Trophoblast cell (in vitro differentiated cells and primary cell): ENCODE data around the gene CHST9.
A peak's percentile ranks its signal among the peaks of the same experiment; 100 is the strongest.

Experiments used
- DNase-seq, 2 donors: peaks; one replicate each; pipeline ENCODE4 v3.0.0-alpha.2; 2016
- H2AFZ ChIP-seq: 2 replicates; pipeline ENCODE4 v1.6.1; 2013; ENCODE audit warnings: low read length, moderate library complexity, mild to moderate bottlenecking; ENCODE audit not compliant: insufficient read depth, poor library complexity
- H2AK5ac ChIP-seq: 2 replicates; pipeline ENCODE4 v1.6.1; 2013; ENCODE audit warnings: mild to moderate bottlenecking, low read length
- H2BK120ac ChIP-seq: 2 replicates; pipeline ENCODE4 v1.6.1; 2013; ENCODE audit warnings: low read length, mild to moderate bottlenecking, moderate library complexity; ENCODE audit not compliant: insufficient read depth, poor library complexity
- H2BK12ac ChIP-seq: 2 replicates; pipeline ENCODE4 v1.6.1; 2013; ENCODE audit warnings: mild to moderate bottlenecking, low read length, moderate library complexity
- H2BK5ac ChIP-seq: 2 replicates; pipeline ENCODE4 v1.6.1; 2013; ENCODE audit warnings: low read length, low read depth, moderate library complexity, mild to moderate bottlenecking; ENCODE audit not compliant: poor library complexity
- H3K14ac ChIP-seq: 2 replicates; pipeline ENCODE4 v1.6.1; 2013; ENCODE audit warnings: mild to moderate bottlenecking, low read length
- H3K18ac ChIP-seq: 2 replicates; pipeline ENCODE4 v1.6.1; 2013; ENCODE audit warnings: mild to moderate bottlenecking, low read length
- H3K23ac ChIP-seq: 2 replicates; pipeline ENCODE4 v1.6.1; 2013; ENCODE audit warnings: low read length
- H3K27ac ChIP-seq: 2 replicates; pipeline ENCODE4 v1.5.1; 2013; ENCODE audit warnings: low read depth, mild to moderate bottlenecking, inconsistent platforms, low read length, moderate library complexity
- H3K27me3 ChIP-seq: 2 replicates; pipeline ENCODE4 v1.6.1; 2013; ENCODE audit warnings: inconsistent platforms, mild to moderate bottlenecking, low read length, moderate library complexity; ENCODE audit not compliant: insufficient read depth
- H3K36me3 ChIP-seq, 2 experiments: 1 replicate in 1 of 2; 2 replicates in 1 of 2; pipeline ENCODE4 v1.6.1; 2013; ENCODE audit warnings: low read length in 2 of 2, mild to moderate bottlenecking in 2 of 2, moderate library complexity in 1 of 2; ENCODE audit not compliant: insufficient read depth in 2 of 2, control insufficient read depth in 1 of 2
- H3K4ac ChIP-seq: 2 replicates; pipeline ENCODE4 v1.6.1; 2013; ENCODE audit warnings: low read depth, mild to moderate bottlenecking, low read length, moderate library complexity
- H3K4me1 ChIP-seq, 2 experiments: 1 replicate in 1 of 2; 2 replicates in 1 of 2; pipeline ENCODE4 v1.6.1; 2013; ENCODE audit warnings: low read length in 2 of 2, mild to moderate bottlenecking in 2 of 2, moderate library complexity in 1 of 2; ENCODE audit not compliant: insufficient read depth in 2 of 2, control insufficient read depth in 1 of 2
- H3K4me2 ChIP-seq: 2 replicates; pipeline ENCODE4 v1.6.1; 2013; ENCODE audit warnings: inconsistent platforms, mild to moderate bottlenecking, low read length, moderate library complexity
- H3K4me3 ChIP-seq: 2 replicates; pipeline ENCODE4 v1.5.1; 2013; ENCODE audit warnings: mild to moderate bottlenecking, low read depth, low read length, inconsistent platforms
- H3K79me1 ChIP-seq: one replicate; pipeline ENCODE4 v1.6.1; 2013; ENCODE audit warnings: low read length
- H3K79me2 ChIP-seq: 2 replicates; pipeline ENCODE4 v1.6.1; 2013; ENCODE audit warnings: low read length, mild to moderate bottlenecking; ENCODE audit not compliant: control insufficient read depth, insufficient read depth, poor library complexity
- H3K9ac ChIP-seq: 2 replicates; pipeline ENCODE4 v1.6.1; 2013; ENCODE audit warnings: mild to moderate bottlenecking, low read length
- H3K9me3 ChIP-seq: 2 replicates; pipeline ENCODE4 v1.6.1; 2013; ENCODE audit warnings: low read depth, mild to moderate bottlenecking, control low read depth, inconsistent platforms, low read length; ENCODE audit not compliant: insufficient read depth
- H4K12ac ChIP-seq: 2 replicates; pipeline ENCODE4 v1.6.1; 2013; ENCODE audit warnings: low read depth, mild to moderate bottlenecking, low read length, moderate library complexity
- H4K8ac ChIP-seq: 2 replicates; pipeline ENCODE4 v1.6.1; 2013; ENCODE audit warnings: low read depth, mild to moderate bottlenecking, low read length, moderate library complexity
- H4K91ac ChIP-seq: one replicate; pipeline ENCODE4 v1.6.1; 2013; ENCODE audit warnings: low read depth, mild to moderate bottlenecking, low read length, moderate library complexity
- WGBS: extraction: QIAGEN DNeasy Blood & Tissue Kit; methylation state at CpG from one replicate; pipeline ENCODE4 v1.1.7; 2013; ENCODE audit warnings: missing lambda C conversion rate; ENCODE audit not compliant: insufficient read length, insufficient coverage; ENCODE audit errors: extremely low coverage; 5-methylcytosine and 5-hydroxymethylcytosine counted together

Gene CHST9

GRCh38 chr18:27227721-27228120 is 42.6 kb upstream of the CHST9 start:
- no peak overlapping the region for H3K4me3 ChIP-seq
- WGBS = no CpG with 5 or more reads among the region's 1 CpG
- H2AK5ac ChIP-seq = no peak overlapping the region

DNA sequence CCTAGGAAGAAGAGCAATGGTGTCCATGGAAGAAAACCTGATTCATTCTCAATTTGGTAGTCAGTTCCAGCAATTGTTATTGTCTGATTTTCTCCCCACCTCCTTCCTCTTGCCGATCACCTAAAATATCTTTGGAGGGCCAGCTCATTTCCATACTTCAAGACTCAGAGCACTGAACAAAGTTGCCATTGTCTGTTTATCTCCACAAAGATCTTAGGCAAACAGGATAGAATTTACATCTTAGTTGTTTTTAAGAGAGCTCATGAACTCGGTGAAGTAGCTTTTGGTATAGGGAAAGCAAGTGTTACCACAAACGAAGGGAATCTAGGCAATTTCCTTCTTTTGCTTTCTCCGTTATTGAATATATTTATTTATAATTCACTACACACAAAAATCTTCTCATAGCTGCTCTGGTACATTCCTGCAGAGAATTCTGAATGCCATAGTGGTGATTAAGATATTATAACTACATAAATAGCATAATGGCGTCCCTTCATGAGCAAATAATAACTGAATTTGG is 41.5 kb upstream of the CHST9 start:
- Histone ChIP-seq H2BK12ac (no peak overlapping the region), H3K23ac (no peak overlapping the region), H3K4me2 (no peak overlapping the region), H3K27me3 (no peaks in the 10 kb centered on the region), H2AFZ (no peak overlapping the region), H3K9me3 (no peaks in the 10 kb centered on the region), H3K79me2 (no peaks in the 10 kb centered on the region), H3K18ac (no peak overlapping the region), H3K4ac (no peak overlapping the region), H4K12ac (no peak overlapping the region), H3K36me3 (no peaks in the 10 kb centered on the region), H3K27ac (no peak overlapping the region), H2BK120ac (no peak overlapping the region), H4K8ac (no peak overlapping the region), H3K14ac (no peak overlapping the region), H2AK5ac (no peak overlapping the region), H2BK5ac (no peak overlapping the region), H3K9ac (no peak overlapping the region), H3K4me3 (no peak overlapping the region), H4K91ac (no peak overlapping the region), H3K4me1 (peaks cover 5 to 12% of the 10 kb centered on the region in 2 experiments), H3K79me1 (no peaks in the 10 kb centered on the region)
- no CpG with 5 or more reads among the region's 5 CpGs for WGBS
- DNase-seq = peak in 1 of 2 donors; percentile 10

More at GRCh38 chr18:27227721-27228120, 42.6 kb upstream of the CHST9 start:
- peaks cover 5 to 12% of the 10 kb centered on the region in 2 experiments for H3K4me1 ChIP-seq
- no peak overlapping the region for H2BK12ac ChIP-seq
- H3K4ac ChIP-seq = no peak overlapping the region
- H4K12ac ChIP-seq = no peak overlapping the region
- H4K8ac ChIP-seq = no peak overlapping the region
- no peak overlapping the region for H3K9ac ChIP-seq
- no peaks in the 10 kb centered on the region for H3K36me3 ChIP-seq
- H2BK5ac ChIP-seq = no peak overlapping the region
- no peak overlapping the region for H3K18ac ChIP-seq
- no peak overlapping the region for H2BK120ac ChIP-seq
- no peak overlapping the region for H4K91ac ChIP-seq
- H3K27ac ChIP-seq = no peak overlapping the region
- H3K79me1 ChIP-seq = no peaks in the 10 kb centered on the region
- H3K27me3 ChIP-seq = no peaks in the 10 kb centered on the region
- H3K79me2 ChIP-seq = no peaks in the 10 kb centered on the region
- H3K23ac ChIP-seq = no peak overlapping the region
- H3K4me2 ChIP-seq = no peak overlapping the region
- no peak for DNase-seq
- no peaks in the 10 kb centered on the region for H3K9me3 ChIP-seq
- no peak overlapping the region for H2AFZ ChIP-seq
- H3K14ac ChIP-seq = no peak overlapping the region

DNA sequence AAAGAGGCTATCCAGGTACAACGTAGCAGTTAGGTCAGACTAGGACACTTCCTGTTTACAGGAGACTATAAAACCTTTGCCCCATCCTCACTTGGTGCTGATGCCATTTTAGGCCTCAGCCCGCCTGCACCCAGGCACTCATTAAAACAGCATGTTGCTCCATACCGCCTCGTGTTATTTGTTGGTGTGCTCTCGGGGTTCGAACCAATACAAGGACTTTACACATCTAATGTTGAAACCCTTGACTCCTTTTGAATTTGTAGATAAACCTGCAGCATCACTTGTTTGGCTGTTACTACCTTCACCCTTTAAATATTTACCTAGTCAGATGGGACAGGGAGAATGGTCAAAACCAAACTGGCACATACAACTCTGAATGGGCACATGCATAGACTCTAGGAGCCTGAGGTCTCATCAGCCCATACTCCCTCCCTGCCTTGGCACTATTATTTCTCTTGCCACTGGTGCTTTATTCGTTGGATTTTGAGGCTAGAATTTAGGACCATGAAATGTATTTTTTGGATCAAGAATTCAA is 40.9 kb upstream of the CHST9 start:
- H4K12ac ChIP-seq = no peak overlapping the region
- H3K23ac ChIP-seq = no peak overlapping the region
- no CpG with 5 or more reads among the region's 7 CpGs for WGBS
- no peak overlapping the region for H4K91ac ChIP-seq
- peaks cover 5 to 12% of the 10 kb centered on the region in 2 experiments for H3K4me1 ChIP-seq
- no peak overlapping the region for H2BK5ac ChIP-seq
- H3K36me3 ChIP-seq = no peaks in the 10 kb centered on the region
- no peak for DNase-seq
- H3K4ac ChIP-seq = no peak overlapping the region
- H2AK5ac ChIP-seq = no peak overlapping the region
- H2AFZ ChIP-seq = no peak overlapping the region
- no peak overlapping the region for H2BK120ac ChIP-seq
- no peaks in the 10 kb centered on the region for H3K79me1 ChIP-seq
- H3K4me3 ChIP-seq = no peak overlapping the region
- H3K18ac ChIP-seq = no peak overlapping the region
- no peak overlapping the region for H3K4me2 ChIP-seq
- H2BK12ac ChIP-seq = no peak overlapping the region
- no peak overlapping the region for H3K27ac ChIP-seq
- H4K8ac ChIP-seq = no peak overlapping the region
- H3K27me3 ChIP-seq = no peaks in the 10 kb centered on the region
- no peaks in the 10 kb centered on the region for H3K79me2 ChIP-seq
- no peaks in the 10 kb centered on the region for H3K9me3 ChIP-seq
- H3K9ac ChIP-seq = no peak overlapping the region
- no peak overlapping the region for H3K14ac ChIP-seq

DNA sequence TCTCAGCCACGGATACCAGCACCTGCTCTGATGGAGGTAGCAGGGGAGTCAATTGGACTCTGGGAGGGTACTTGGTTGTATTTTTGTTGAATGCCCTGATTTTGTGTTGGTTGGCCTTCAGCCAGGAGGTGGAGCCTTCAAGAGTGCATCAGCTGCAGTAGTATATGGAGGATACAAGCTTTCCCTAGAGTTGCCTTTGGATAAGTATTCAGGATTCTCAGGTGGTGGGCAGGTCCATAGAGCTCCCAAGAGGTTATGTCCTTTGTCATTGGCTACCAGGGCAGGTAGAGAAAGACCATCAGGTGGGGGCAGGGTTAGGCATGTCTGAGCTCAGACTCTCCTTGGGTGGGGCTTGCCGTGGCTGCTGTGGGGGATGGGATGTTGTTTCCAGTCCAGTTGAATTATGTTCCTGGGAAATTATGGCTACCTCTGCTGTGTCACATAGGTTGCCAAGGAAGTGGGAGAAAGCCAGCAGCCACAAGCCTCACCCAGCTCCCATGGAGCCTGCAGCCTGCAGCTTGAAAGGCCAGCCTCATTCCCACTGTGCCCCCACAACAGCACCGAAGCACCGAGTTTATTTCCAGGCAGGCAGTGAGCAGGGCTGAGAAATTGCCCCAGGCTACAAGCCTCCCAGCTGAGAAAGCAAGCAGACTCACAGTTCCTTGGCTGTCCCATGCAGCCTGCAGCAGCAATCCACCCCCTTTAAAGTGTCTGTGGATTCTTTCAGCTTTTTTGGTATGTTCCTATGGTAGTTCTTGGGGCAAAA is 38.6 kb upstream of the CHST9 start:
- Histone ChIP-seq H3K79me2 (no peaks in the 10 kb centered on the region), H4K12ac (no peak overlapping the region), H2BK5ac (no peak overlapping the region), H3K4ac (no peak overlapping the region), H3K4me1 (peaks cover 5 to 12% of the 10 kb centered on the region in 2 experiments), H3K23ac (no peak overlapping the region), H4K8ac (no peak overlapping the region), H3K18ac (no peak overlapping the region), H3K27ac (no peak overlapping the region), H2AFZ (no peak overlapping the region), H3K14ac (no peak overlapping the region), H4K91ac (no peak overlapping the region), H3K9me3 (no peaks in the 10 kb centered on the region), H3K4me3 (no peak overlapping the region), H2BK12ac (no peak overlapping the region), H3K4me2 (peak overlapping the region; percentile 33), H2AK5ac (no peak overlapping the region), H3K27me3 (no peaks in the 10 kb centered on the region), H3K79me1 (no peaks in the 10 kb centered on the region), H3K36me3 (no peaks in the 10 kb centered on the region), H3K9ac (no peak overlapping the region), H2BK120ac (no peak overlapping the region)
- DNase-seq = peak in 1 of 2 donors; percentile 45
- WGBS = no CpG with 5 or more reads among the region's 4 CpGs
